ENCODE results near the gene RFXANK. TPM values are rescaled to one million over a fixed set of nuclear protein-coding genes. Genes with fewer than 3 reads are reported as not detected.

Gene RFXANK
- polyA plus RNA-seq, 1 donor: 64.6 TPM

DNA sequence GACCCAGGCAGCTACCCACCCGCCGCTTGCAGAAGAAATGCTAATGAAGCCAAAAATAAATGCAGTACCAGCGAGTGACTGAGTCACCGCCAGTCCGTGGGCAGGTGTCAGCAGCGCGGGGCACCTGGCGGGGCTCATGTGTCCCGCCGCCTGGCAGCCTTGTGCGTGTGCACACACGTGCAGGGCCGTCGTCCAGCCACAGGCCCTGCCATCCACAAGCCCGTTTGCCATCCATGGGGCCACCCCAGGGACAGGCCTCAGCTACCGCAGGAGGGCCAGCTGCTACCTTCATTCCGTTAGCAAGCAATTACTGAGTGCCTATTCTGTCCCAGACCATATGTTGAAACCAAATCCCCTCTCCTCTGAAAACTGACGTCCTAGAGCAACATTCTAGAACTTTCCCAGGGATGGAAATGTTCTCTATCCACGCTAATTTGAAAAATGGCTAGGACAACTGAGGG, 40.2 kb downstream of the RFXANK start:
- DNase-seq: no peak

DNA sequence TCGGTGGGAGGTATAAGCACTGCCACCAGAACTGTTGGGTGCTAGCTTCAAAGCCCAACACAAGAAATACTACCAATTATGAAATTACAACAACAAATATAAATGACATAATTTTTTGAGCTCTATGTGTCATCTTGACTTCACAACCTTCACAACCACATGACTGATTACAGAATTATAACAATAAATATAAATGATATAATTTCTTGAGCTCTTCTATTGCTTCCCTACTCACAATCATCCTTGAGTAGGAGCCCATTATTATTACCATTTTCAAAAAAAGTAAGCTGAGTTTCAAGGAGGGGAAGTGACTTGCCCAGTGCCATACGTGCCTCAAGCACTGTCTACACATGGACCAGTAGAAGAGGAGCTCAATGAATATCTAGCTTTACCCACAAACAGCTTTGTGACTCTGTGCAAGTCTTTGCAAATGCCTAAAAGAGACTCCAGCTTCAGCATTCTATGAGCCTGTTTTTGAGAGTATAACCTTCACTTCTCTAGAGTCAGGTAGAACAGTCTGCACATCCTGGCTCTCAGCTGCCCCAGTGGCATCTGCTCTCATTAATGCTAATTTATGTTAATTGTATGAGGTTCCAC, 42.3 kb downstream of the RFXANK start:
- DNase-seq: no peak

DNA sequence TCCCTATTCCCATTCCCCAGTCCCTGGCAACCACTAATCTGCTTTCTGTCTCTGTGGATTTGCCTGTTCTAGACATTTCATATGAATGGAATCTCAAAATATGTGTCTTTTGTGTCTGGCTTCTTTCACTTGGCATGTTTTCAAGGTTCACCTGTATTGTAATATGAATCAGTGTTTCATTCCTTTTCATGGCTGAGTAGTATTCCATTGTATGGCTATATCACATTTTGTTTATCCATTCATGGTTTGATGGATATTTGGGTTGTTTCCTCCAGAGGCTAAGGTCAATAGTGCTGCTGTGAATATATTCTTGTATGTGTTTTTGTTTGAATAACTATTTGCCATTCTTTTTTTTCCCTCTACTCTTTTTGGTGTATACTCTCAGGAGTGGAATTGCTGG, 44.1 kb downstream of the RFXANK start:
- DNase-seq: no peak

DNA sequence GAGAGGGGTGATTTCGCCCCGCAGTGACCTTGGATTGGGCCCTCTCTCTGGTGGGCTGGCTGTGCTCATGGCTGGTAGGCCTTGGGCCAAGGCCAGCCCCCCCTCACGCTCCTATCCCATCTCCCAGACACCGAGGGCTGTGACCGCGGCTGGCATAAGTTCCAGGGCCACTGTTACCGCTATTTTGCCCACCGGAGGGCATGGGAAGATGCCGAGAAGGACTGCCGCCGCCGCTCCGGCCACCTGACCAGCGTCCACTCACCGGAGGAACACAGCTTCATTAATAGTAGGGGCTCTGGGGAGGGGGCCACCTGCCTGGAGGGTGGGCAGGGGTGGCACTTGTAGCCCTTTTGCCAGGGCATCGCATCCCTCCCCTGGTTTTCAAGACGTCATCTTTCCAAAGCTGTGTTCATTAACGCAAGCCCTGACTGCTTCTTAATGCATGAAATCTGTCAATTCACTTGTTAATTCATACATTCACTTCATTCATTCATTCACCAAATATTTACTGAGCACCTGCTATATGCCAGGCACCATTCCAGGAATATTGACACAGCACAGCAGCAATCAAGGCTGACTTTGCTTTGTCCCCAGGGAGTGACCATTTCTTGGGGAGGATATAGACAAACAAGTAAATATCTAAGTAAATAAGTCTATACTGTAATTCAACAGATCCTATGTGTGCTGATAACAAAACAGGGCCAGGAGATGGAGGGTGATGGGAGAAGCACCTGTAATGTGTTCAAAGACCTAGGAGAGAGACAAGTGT, 46.3 kb downstream of the RFXANK start:
- DNase-seq: no peak

DNA sequence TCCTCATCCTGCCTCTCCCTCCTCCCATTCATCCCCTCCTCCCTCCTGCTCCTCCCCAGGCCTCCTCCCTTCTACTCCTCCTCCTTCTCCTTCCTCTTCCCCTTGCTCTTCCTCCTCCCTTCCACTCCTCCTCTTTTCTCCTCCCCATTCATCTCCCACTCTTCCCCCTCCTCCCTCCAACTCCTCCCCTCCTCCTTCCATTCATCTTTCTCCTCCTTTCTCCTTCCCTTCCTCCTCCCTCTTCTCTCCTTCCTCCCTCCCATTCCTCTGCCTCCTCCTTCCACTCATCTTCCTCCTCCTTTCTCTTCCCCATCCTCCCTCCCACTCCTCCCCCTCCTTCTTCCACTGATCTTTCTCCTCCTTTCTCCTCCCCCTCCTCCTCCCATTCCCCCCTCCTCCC, 47.6 kb downstream of the RFXANK start:
- DNase-seq: no peak

DNA sequence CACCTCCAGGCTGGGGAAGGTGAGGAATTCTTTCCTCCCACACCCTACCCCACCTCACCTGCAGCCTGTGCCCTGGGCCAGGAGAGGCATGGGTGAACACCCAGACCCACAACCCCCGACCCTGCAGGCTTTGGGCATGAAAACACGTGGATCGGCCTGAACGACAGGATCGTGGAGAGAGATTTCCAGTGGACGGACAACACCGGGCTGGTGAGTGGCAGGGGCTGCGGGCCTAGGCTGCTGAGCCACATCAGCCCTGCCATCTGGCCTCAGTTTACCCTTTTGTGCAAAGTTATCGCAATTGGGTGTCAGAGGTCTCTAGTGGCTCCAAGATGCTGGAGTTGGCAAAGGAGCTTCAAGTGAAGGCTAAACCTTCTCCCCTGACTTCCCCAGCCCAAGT, 48.4 kb downstream of the RFXANK start:
- no peak for DNase-seq

DNA sequence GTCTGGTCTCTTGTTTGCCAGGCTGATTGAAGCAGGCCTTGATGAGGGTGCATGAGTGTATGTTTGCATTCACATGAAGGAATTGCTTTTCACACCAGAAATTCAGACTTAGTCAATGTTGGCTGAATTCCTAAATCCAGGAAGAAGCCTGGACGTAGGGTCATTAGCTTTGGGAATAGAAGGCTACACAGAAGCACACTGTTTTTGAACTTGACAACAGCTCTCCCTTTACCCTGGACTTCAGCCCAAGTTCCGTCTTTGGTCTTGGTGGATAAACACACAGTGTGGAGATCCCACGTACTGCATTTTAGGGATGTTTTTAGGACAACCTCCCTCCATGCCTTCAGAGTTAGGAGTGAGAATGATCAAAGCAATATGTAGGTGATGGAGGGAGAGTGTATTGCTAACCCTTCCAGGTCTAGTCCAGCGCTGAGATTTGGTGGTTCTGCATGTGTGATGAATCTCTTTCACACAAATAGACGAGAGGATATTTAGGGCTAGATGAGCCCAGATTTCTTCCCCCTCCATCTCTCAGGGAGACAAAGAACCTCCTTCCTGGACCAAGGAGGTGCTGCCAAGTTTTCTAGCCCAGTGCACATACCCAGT, 58.2 kb downstream of the RFXANK start:
- DNase-seq: no peak

Other genes with a start within 250 kb of the RFXANK start
- 62.8 TPM for gene SUGP2, start 158.7 kb upstream of the RFXANK start, polyA plus RNA-seq (ENCODE audit: insufficient read length)
- 29.7 TPM for gene ARMC6, start 158.7 kb upstream of the RFXANK start, polyA plus RNA-seq (ENCODE audit: insufficient read length)
- 10.3 TPM for gene SLC25A42, start 128.3 kb upstream of the RFXANK start, polyA plus RNA-seq (ENCODE audit: insufficient read length)
- gene TMEM161A, start 53.8 kb upstream of the RFXANK start, polyA plus RNA-seq (ENCODE audit: insufficient read length): 21.8 TPM
- gene MEF2B, start 22.0 kb upstream of the RFXANK start, polyA plus RNA-seq (ENCODE audit: insufficient read length): 2.8 TPM
- 13.2 TPM for gene BORCS8, start 106 bp upstream of the RFXANK start, polyA plus RNA-seq (ENCODE audit: insufficient read length)
- 9.2 TPM for gene NR2C2AP, start 11.2 kb downstream of the RFXANK start, polyA plus RNA-seq (ENCODE audit: insufficient read length)
- gene NCAN, start 19.7 kb downstream of the RFXANK start, polyA plus RNA-seq (ENCODE audit: insufficient read length): 0.06 TPM
- 1.7 TPM for gene TM6SF2, start 81.0 kb downstream of the RFXANK start, polyA plus RNA-seq (ENCODE audit: insufficient read length)
- gene SUGP1, start 128.3 kb downstream of the RFXANK start, polyA plus RNA-seq (ENCODE audit: insufficient read length): 40.4 TPM
- gene MAU2, start 128.6 kb downstream of the RFXANK start, polyA plus RNA-seq (ENCODE audit: insufficient read length): 60.6 TPM
- gene GATAD2A, start 213.4 kb downstream of the RFXANK start, polyA plus RNA-seq (ENCODE audit: insufficient read length): 56.4 TPM